SK-N-SH (cell line): Measurements from ENCODE around the gene FZD7. TPM values are rescaled to one million over a fixed set of nuclear protein-coding genes. Genes with fewer than 3 reads are reported as not detected.

ENCODE experiments used
- CTCF ChIA-PET: fragments of 300-600, 350-600 bp; formaldehyde crosslinking; extraction: SDS; loops from one replicate; lab custom pipeline; 2021; lab: Yijun Ruan, JAX
- POLR2A ChIA-PET: fragments of 350-600 bp; sonication (Branson Sonifier 250); formaldehyde crosslinking; extraction: SDS; loops from one replicate; lab custom pipeline; 2020; ENCODE audit warnings: antibody characterized with exemption, inconsistent platforms; lab: Yijun Ruan, JAX
- DNase-seq: peaks from one replicate; pipeline ENCODE4 v3.0.0; 2012
- H2AFZ ChIP-seq: fragments of 200-600 bp; sonication (generic); 2 replicates; pipeline ENCODE4 v1.8.1; 2016; ENCODE audit warnings: antibody characterized with exemption, mild to moderate bottlenecking, low read depth
- H3F3A ChIP-seq: fragments of 200-600 bp; sonication (generic); replicated peaks from 2 replicates; pipeline ENCODE3; 2016; ENCODE audit warnings: antibody characterized with exemption, mild to moderate bottlenecking; ENCODE audit not compliant: insufficient read depth
- H3K27ac ChIP-seq, 2 experiments: fragments of 200-500 bp in 1 of 2; fragments of 200-600 bp in 1 of 2; sonication (Bioruptor generic) in 1 of 2; sonication (generic), shearing (Covaris generic) in 1 of 2; 2 replicates each; pipeline versions ENCODE4 v1.5.1 to v1.6.1; 2014 to 2016; ENCODE audit warnings: low read depth in 2 of 2, inconsistent platforms in 1 of 2, low read length in 1 of 2, mild to moderate bottlenecking in 1 of 2, mixed read lengths in 1 of 2
- H3K27me3 ChIP-seq: fragments of 200-600 bp; sonication (generic), shearing (Covaris generic); 2 replicates; pipeline ENCODE4 v1.6.1; 2016; ENCODE audit warnings: mixed run types; ENCODE audit not compliant: insufficient read depth
- H3K36me3 ChIP-seq, 2 experiments: fragments of 200-500 bp in 1 of 2; fragments of 200-600 bp in 1 of 2; sonication (Bioruptor generic) in 1 of 2; sonication (generic) in 1 of 2; replicated peaks in 1 of 2; 2 replicates each; pipeline versions ENCODE3 to v1.5.1; 2014 to 2016; ENCODE audit warnings: low read length in 1 of 2, mild to moderate bottlenecking in 1 of 2; ENCODE audit not compliant: insufficient read depth in 2 of 2, control insufficient read depth in 1 of 2
- H3K4me1 ChIP-seq, 2 experiments: fragments of 200-500 bp in 1 of 2; fragments of 200-600 bp in 1 of 2; sonication (Bioruptor generic) in 1 of 2; sonication (generic), shearing (Covaris generic) in 1 of 2; 2 replicates each; pipeline versions ENCODE4 v1.5.1 to v1.6.1; 2014 to 2016; ENCODE audit warnings: low read depth in 1 of 2, low read length in 1 of 2, mixed run types in 1 of 2; ENCODE audit not compliant: insufficient read depth in 2 of 2, control insufficient read depth in 1 of 2
- H3K4me2 ChIP-seq: fragments of 200-600 bp; sonication (generic), shearing (Covaris generic); 2 replicates; pipeline ENCODE4 v1.6.1; 2017; ENCODE audit warnings: mixed run types
- H3K4me3 ChIP-seq, 2 experiments: fragments of 200-500 bp in 1 of 2; fragments of 200-600 bp in 1 of 2; sonication (Bioruptor generic) in 1 of 2; sonication (generic), shearing (Covaris generic) in 1 of 2; 2 replicates each; pipeline versions ENCODE4 v1.5.1 to v1.8.1; 2014 to 2016; ENCODE audit warnings: low read depth in 2 of 2, inconsistent platforms in 1 of 2, low read length in 1 of 2, mild to moderate bottlenecking in 1 of 2, mixed read lengths in 1 of 2, moderate library complexity in 1 of 2
- H3K79me2 ChIP-seq: fragments of 200-600 bp; sonication (generic); 2 replicates; pipeline ENCODE4 v1.8.1; 2017; ENCODE audit warnings: mild to moderate bottlenecking; ENCODE audit not compliant: insufficient read depth
- H3K9ac ChIP-seq: fragments of 200-600 bp; sonication (generic); 2 replicates; pipeline ENCODE4 v1.6.1; 2017; ENCODE audit warnings: mixed run types
- H3K9me2 ChIP-seq: fragments of 200-600 bp; sonication (generic); 2 replicates; pipeline ENCODE4 v1.6.1; 2017; ENCODE audit warnings: mixed run types
- H3K9me3 ChIP-seq: fragments of 200-600 bp; sonication (generic); 2 replicates; pipeline ENCODE4 v1.6.1; 2017; ENCODE audit warnings: mixed run types, mild to moderate bottlenecking, moderate library complexity
- H4K20me1 ChIP-seq: fragments of 200-600 bp; sonication (generic); 2 replicates; pipeline ENCODE4 v1.6.1; 2017; ENCODE audit warnings: mild to moderate bottlenecking, mixed run types; ENCODE audit not compliant: insufficient read depth
- CHD2 ChIP-seq: fragments of 150-350 bp; IDR thresholded peaks from 2 replicates; pipeline ENCODE4 v1.6.1; 2018; ENCODE audit warnings: low read length; ENCODE audit not compliant: partially characterized antibody
- FOXJ3 ChIP-seq: sonication (generic); formaldehyde crosslinking; IDR thresholded peaks from 2 replicates; pipeline ENCODE4 v1.5.1; 2020; ENCODE audit warnings: mild to moderate bottlenecking, missing genetic modification reagents
- FOXM1 ChIP-seq: IDR thresholded peaks from 2 replicates; pipeline ENCODE4 v1.4.0; 2012; ENCODE audit warnings: low read depth, mild to moderate bottlenecking
- GATA2 ChIP-seq: sonication (generic); formaldehyde crosslinking; IDR thresholded peaks from 2 replicates; pipeline ENCODE4 v1.5.0; 2020; ENCODE audit warnings: mild to moderate bottlenecking, missing genetic modification reagents
- MEF2A ChIP-seq: IDR thresholded peaks from 2 replicates; pipeline ENCODE4 v1.4.0; 2012; ENCODE audit warnings: low read depth, borderline replicate concordance
- MXI1 ChIP-seq: IDR thresholded peaks from 2 replicates; pipeline ENCODE4 v1.6.1; 2012; ENCODE audit warnings: mild to moderate bottlenecking, low read depth, low read length, improper control_type of control experiment
- NFIC ChIP-seq: IDR thresholded peaks from 2 replicates; pipeline ENCODE4 v1.4.0; 2012; ENCODE audit warnings: borderline replicate concordance
- POLR2AphosphoS5 ChIP-seq: IDR thresholded peaks from 2 replicates; pipeline ENCODE4 v1.6.1; 2012; ENCODE audit warnings: low read depth, low read length
- RCOR1 ChIP-seq: fragments of 150-350 bp; IDR thresholded peaks from 2 replicates; pipeline ENCODE4 v1.6.1; 2017; ENCODE audit warnings: antibody characterized with exemption, low read length
- RFX5 ChIP-seq: IDR thresholded peaks from 2 replicates; pipeline ENCODE4 v1.6.1; 2012; ENCODE audit warnings: mild to moderate bottlenecking, improper control_type of control experiment, low read length
- RXRA ChIP-seq: IDR thresholded peaks from 2 replicates; pipeline ENCODE4 v1.4.0; 2012; ENCODE audit warnings: low read depth, mild to moderate bottlenecking, borderline replicate concordance
- SIN3A ChIP-seq: IDR thresholded peaks from 2 replicates; pipeline ENCODE4 v1.6.1; 2012; ENCODE audit warnings: low read depth, mild to moderate bottlenecking, low read length, moderate library complexity, borderline replicate concordance
- TCF12 ChIP-seq: IDR thresholded peaks from 2 replicates; pipeline ENCODE4 v1.4.0; 2012
- YY1 ChIP-seq: IDR thresholded peaks from 2 replicates; pipeline ENCODE4 v1.4.0; 2012; ENCODE audit warnings: low read depth, mild to moderate bottlenecking
- WGBS: methylation state at CpG from one replicate; pipeline ENCODE4 v1.1.6; 2017; ENCODE audit warnings: low lambda C conversion rate; 5-methylcytosine and 5-hydroxymethylcytosine counted together
- polyA plus RNA-seq, 3 experiments: library from polyadenylated mRNA; depleted of rRNA; stranded (reverse); fragments of >200 nt; gene quantifications; 2 replicates each; pipeline ENCODE4 v1.2.3, GENCODE V29; 2012
- TF ChIP-seq, protein P1 (sequence below): fragments of 150-350 bp; IDR thresholded peaks from 2 replicates; pipeline ENCODE4 v1.6.1; 2017; ENCODE audit warnings: antibody characterized with exemption, low read length, low read depth, borderline replicate concordance
- TF ChIP-seq, protein P2 (sequence below): IDR thresholded peaks from 2 replicates; pipeline ENCODE4 v1.4.0; 2012; ENCODE audit warnings: low read depth, borderline replicate concordance
- TF ChIP-seq, protein P3 (sequence below): IDR thresholded peaks from 2 replicates; pipeline ENCODE4 v1.4.0; 2012; ENCODE audit warnings: low read depth
- TF ChIP-seq, protein P4 (sequence below): IDR thresholded peaks from 2 replicates; pipeline ENCODE4; 2012
- TF ChIP-seq, protein P5 (sequence below): IDR thresholded peaks from 2 replicates; pipeline ENCODE4 v1.4.0; 2012; ENCODE audit warnings: low read depth, borderline replicate concordance
- TF ChIP-seq, protein P6 (sequence below): IDR thresholded peaks from 2 replicates; pipeline ENCODE4 v1.6.1; 2012; ENCODE audit warnings: mild to moderate bottlenecking, low read depth, low read length, moderate library complexity

Gene FZD7
- polyA plus RNA-seq, 1 of the 3 experiments (the other 2 are of a cell fraction): 19.7 TPM

DNA sequence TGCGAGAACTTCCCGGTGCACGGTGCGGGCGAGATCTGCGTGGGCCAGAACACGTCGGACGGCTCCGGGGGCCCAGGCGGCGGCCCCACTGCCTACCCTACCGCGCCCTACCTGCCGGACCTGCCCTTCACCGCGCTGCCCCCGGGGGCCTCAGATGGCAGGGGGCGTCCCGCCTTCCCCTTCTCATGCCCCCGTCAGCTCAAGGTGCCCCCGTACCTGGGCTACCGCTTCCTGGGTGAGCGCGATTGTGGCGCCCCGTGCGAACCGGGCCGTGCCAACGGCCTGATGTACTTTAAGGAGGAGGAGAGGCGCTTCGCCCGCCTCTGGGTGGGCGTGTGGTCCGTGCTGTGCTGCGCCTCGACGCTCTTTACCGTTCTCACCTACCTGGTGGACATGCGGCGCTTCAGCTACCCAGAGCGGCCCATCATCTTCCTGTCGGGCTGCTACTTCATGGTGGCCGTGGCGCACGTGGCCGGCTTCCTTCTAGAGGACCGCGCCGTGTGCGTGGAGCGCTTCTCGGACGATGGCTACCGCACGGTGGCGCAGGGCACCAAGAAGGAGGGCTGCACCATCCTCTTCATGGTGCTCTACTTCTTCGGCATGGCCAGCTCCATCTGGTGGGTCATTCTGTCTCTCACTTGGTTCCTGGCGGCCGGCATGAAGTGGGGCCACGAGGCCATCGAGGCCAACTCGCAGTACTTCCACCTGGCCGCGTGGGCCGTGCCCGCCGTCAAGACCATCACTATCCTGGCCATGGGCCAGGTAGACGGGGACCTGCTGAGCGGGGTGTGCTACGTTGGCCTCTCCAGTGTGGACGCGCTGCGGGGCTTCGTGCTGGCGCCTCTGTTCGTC, 1.7 kb downstream of the FZD7 start (continued):
- no peak for TF ChIP-seq FOXJ3
- TF ChIP-seq MEF2A: no peak
- TF ChIP-seq RFX5: no peak
- no peak for TF ChIP-seq POLR2AphosphoS5
- TF ChIP-seq, protein P1, sequence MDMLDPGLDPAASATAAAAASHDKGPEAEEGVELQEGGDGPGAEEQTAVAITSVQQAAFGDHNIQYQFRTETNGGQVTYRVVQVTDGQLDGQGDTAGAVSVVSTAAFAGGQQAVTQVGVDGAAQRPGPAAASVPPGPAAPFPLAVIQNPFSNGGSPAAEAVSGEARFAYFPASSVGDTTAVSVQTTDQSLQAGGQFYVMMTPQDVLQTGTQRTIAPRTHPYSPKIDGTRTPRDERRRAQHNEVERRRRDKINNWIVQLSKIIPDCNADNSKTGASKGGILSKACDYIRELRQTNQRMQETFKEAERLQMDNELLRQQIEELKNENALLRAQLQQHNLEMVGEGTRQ: no peak

DNA sequence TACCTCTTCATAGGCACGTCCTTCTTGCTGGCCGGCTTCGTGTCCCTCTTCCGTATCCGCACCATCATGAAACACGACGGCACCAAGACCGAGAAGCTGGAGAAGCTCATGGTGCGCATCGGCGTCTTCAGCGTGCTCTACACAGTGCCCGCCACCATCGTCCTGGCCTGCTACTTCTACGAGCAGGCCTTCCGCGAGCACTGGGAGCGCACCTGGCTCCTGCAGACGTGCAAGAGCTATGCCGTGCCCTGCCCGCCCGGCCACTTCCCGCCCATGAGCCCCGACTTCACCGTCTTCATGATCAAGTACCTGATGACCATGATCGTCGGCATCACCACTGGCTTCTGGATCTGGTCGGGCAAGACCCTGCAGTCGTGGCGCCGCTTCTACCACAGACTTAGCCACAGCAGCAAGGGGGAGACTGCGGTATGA, 2.3 kb downstream of the FZD7 start:
- H3K9me2 ChIP-seq: no peaks in the 10 kb centered on the region
- peak overlapping the region; percentile 69 to 88 for H3K4me3 ChIP-seq
- peaks cover 18 to 30% of the 10 kb centered on the region in 2 experiments for H3K36me3 ChIP-seq
- H3K79me2 ChIP-seq: peaks cover 61% of the 10 kb centered on the region
- CTCF ChIA-PET: interaction anchor here (1.0 to 1.7 kb wide), 2 partner anchors 50 to 175 kb away, joined by 3 to 7 read pairs; no protein-coding TSS in a partner anchor
- no peak overlapping the region for H3K27ac ChIP-seq
- peaks cover 37% of the 10 kb centered on the region for H4K20me1 ChIP-seq
- H3K4me2 ChIP-seq: peak overlapping the region; percentile 74
- no peak overlapping the region for H3K9ac ChIP-seq
- H3K27me3 ChIP-seq: no peaks in the 10 kb centered on the region
- DNase-seq: no peak
- peaks cover 24 to 43% of the 10 kb centered on the region in 2 experiments for H3K4me1 ChIP-seq
- no peaks in the 10 kb centered on the region for H3K9me3 ChIP-seq
- 96% methylated on average over 29 of the region's 32 CpGs for WGBS
- H2AFZ ChIP-seq: no peak overlapping the region
- H3F3A ChIP-seq: peaks cover 14% of the 10 kb centered on the region
- POLR2A ChIA-PET: no interaction called here
- TF ChIP-seq RCOR1 (no peak), MXI1 (no peak), CHD2 (no peak), MEF2A (no peak), YY1 (no peak), SIN3A (no peak), FOXM1 (no peak), FOXJ3 (no peak), RXRA (no peak), TCF12 (no peak), NFIC (no peak), RFX5 (no peak), GATA2 (CRISPR knock-in tag) (no peak)
- TF ChIP-seq, protein P2, sequence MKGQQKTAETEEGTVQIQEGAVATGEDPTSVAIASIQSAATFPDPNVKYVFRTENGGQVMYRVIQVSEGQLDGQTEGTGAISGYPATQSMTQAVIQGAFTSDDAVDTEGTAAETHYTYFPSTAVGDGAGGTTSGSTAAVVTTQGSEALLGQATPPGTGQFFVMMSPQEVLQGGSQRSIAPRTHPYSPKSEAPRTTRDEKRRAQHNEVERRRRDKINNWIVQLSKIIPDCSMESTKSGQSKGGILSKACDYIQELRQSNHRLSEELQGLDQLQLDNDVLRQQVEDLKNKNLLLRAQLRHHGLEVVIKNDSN: no peak
- TF ChIP-seq, protein P3, sequence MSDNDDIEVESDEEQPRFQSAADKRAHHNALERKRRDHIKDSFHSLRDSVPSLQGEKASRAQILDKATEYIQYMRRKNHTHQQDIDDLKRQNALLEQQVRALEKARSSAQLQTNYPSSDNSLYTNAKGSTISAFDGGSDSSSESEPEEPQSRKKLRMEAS: no peak
- TF ChIP-seq, protein P4, sequence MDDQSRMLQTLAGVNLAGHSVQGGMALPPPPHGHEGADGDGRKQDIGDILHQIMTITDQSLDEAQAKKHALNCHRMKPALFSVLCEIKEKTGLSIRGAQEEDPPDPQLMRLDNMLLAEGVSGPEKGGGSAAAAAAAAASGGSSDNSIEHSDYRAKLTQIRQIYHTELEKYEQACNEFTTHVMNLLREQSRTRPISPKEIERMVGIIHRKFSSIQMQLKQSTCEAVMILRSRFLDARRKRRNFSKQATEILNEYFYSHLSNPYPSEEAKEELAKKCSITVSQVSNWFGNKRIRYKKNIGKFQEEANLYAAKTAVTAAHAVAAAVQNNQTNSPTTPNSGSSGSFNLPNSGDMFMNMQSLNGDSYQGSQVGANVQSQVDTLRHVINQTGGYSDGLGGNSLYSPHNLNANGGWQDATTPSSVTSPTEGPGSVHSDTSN: no peak
- TF ChIP-seq, protein P5, sequence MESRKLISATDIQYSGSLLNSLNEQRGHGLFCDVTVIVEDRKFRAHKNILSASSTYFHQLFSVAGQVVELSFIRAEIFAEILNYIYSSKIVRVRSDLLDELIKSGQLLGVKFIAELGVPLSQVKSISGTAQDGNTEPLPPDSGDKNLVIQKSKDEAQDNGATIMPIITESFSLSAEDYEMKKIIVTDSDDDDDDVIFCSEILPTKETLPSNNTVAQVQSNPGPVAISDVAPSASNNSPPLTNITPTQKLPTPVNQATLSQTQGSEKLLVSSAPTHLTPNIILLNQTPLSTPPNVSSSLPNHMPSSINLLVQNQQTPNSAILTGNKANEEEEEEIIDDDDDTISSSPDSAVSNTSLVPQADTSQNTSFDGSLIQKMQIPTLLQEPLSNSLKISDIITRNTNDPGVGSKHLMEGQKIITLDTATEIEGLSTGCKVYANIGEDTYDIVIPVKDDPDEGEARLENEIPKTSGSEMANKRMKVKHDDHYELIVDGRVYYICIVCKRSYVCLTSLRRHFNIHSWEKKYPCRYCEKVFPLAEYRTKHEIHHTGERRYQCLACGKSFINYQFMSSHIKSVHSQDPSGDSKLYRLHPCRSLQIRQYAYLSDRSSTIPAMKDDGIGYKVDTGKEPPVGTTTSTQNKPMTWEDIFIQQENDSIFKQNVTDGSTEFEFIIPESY: no peak
- TF ChIP-seq, protein P6, sequence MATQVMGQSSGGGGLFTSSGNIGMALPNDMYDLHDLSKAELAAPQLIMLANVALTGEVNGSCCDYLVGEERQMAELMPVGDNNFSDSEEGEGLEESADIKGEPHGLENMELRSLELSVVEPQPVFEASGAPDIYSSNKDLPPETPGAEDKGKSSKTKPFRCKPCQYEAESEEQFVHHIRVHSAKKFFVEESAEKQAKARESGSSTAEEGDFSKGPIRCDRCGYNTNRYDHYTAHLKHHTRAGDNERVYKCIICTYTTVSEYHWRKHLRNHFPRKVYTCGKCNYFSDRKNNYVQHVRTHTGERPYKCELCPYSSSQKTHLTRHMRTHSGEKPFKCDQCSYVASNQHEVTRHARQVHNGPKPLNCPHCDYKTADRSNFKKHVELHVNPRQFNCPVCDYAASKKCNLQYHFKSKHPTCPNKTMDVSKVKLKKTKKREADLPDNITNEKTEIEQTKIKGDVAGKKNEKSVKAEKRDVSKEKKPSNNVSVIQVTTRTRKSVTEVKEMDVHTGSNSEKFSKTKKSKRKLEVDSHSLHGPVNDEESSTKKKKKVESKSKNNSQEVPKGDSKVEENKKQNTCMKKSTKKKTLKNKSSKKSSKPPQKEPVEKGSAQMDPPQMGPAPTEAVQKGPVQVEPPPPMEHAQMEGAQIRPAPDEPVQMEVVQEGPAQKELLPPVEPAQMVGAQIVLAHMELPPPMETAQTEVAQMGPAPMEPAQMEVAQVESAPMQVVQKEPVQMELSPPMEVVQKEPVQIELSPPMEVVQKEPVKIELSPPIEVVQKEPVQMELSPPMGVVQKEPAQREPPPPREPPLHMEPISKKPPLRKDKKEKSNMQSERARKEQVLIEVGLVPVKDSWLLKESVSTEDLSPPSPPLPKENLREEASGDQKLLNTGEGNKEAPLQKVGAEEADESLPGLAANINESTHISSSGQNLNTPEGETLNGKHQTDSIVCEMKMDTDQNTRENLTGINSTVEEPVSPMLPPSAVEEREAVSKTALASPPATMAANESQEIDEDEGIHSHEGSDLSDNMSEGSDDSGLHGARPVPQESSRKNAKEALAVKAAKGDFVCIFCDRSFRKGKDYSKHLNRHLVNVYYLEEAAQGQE: no peak
